Keratinocyte (primary cell): ENCODE data around the gene C3orf38. TPM values are rescaled to one million over a fixed set of nuclear protein-coding genes. Genes with fewer than 3 reads are reported as not detected.

ENCODE experiments used
- DNase-seq: peaks from one replicate; pipeline ENCODE4 v3.0.0-alpha.2; 2011; ENCODE audit warnings: low read depth, missing footprints, low spot score
- FAIRE-seq: peaks from 2 replicates; lab custom pipeline; 2011; peaks lifted over from hg19 to GRCh38; lab: Jason Lieb, UNC
- H2AFZ ChIP-seq: 2 replicates; pipeline ENCODE4 v1.6.0; 2012; ENCODE audit warnings: low read length, control low read depth, inconsistent platforms; ENCODE audit not compliant: control insufficient read depth
- H3K27ac ChIP-seq: 2 replicates; pipeline ENCODE4 v1.5.1; 2011; ENCODE audit warnings: low read length; ENCODE audit not compliant: control insufficient read depth, insufficient read depth
- H3K27me3 ChIP-seq: 3 replicates; pipeline ENCODE4 v1.6.0; 2011; ENCODE audit warnings: low read length; ENCODE audit not compliant: control insufficient read depth, insufficient read depth; ENCODE audit errors: extremely low read depth
- H3K36me3 ChIP-seq, 2 experiments: 2 replicates in 1 of 2; 3 replicates in 1 of 2; pipeline ENCODE4 v1.5.1; 2011; ENCODE audit warnings: low read length in 2 of 2, mild to moderate bottlenecking in 1 of 2; ENCODE audit not compliant: control insufficient read depth in 2 of 2, insufficient read depth in 2 of 2; ENCODE audit errors: extremely low read depth in 1 of 2
- H3K4me1 ChIP-seq: 3 replicates; pipeline ENCODE4 v1.5.1; 2011; ENCODE audit warnings: low read length; ENCODE audit not compliant: control insufficient read depth, insufficient read depth; ENCODE audit errors: extremely low read depth
- H3K4me2 ChIP-seq: 3 replicates; pipeline ENCODE4 v1.6.0; 2011; ENCODE audit warnings: low read depth, low read length; ENCODE audit not compliant: control insufficient read depth, insufficient read depth; ENCODE audit errors: extremely low read depth
- H3K4me3 ChIP-seq, 3 experiments: fragments of 200-600 bp in 1 of 3; sonication (generic) in 1 of 3; 2 replicates in 2 of 3; 3 replicates in 1 of 3; pipeline ENCODE4 v1.5.1; 2011 to 2016; ENCODE audit warnings: low read length in 3 of 3, mild to moderate bottlenecking in 3 of 3, control low read depth in 2 of 3, inconsistent platforms in 1 of 3, low read depth in 1 of 3, mixed read lengths in 1 of 3, mixed run types in 1 of 3, moderate library complexity in 1 of 3; ENCODE audit not compliant: control insufficient read depth in 2 of 3, insufficient read depth in 2 of 3; ENCODE audit errors: extremely low read depth in 1 of 3
- H3K79me2 ChIP-seq: 2 replicates; pipeline ENCODE4 v1.6.0; 2012; ENCODE audit warnings: low read length; ENCODE audit not compliant: control insufficient read depth, insufficient read depth
- H3K9ac ChIP-seq: 3 replicates; pipeline ENCODE4 v1.6.0; 2011; ENCODE audit warnings: low read length; ENCODE audit not compliant: control insufficient read depth, insufficient read depth; ENCODE audit errors: extremely low read depth
- H3K9me1 ChIP-seq: 3 replicates; pipeline ENCODE4 v1.6.0; 2011; ENCODE audit warnings: low read length; ENCODE audit not compliant: control insufficient read depth, insufficient read depth; ENCODE audit errors: extremely low read depth
- H3K9me3 ChIP-seq: 2 replicates; pipeline ENCODE4 v1.5.1; 2012; ENCODE audit warnings: low read depth, low read length; ENCODE audit not compliant: control insufficient read depth
- H4K20me1 ChIP-seq: 3 replicates; pipeline ENCODE4 v1.6.0; 2011; ENCODE audit warnings: low read length; ENCODE audit not compliant: control insufficient read depth, insufficient read depth; ENCODE audit errors: extremely low read depth
- CTCF ChIP-seq, 3 experiments: IDR thresholded peaks in 1 of 3; conservative IDR thresholded peaks in 1 of 3; optimal IDR thresholded peaks in 1 of 3; 2 replicates in 2 of 3; 3 replicates in 1 of 3; pipeline versions ENCODE3 to v1.5.1; 2011; ENCODE audit warnings: low read length in 3 of 3, mild to moderate bottlenecking in 3 of 3, moderate library complexity in 2 of 3, control low read depth in 1 of 3, inconsistent platforms in 1 of 3; ENCODE audit not compliant: insufficient read depth in 2 of 3; ENCODE audit errors: extremely low read depth in 1 of 3
- EZH2 ChIP-seq: IDR thresholded peaks from one replicate; pipeline ENCODE4 v1.6.1; 2012; ENCODE audit warnings: inconsistent platforms, mild to moderate bottlenecking, low read length, moderate library complexity
- dilution Hi-C: fragments of 300-500 bp; cut with MboI; formaldehyde crosslinking; loops from one replicate; pipeline ENCODE4 v1.7.0; 2020; ENCODE audit warnings: low sequenced_read_pairs; ENCODE audit not compliant: extremely low pct_ligation_motif_present
- polyA plus RNA-seq, 5 experiments: library from polyadenylated mRNA; depleted of rRNA in 3 of 5; stranded (reverse) in 3 of 5; stranded (forward) in 1 of 5; unstranded in 1 of 5; fragments of >200 nt; gene quantifications; 1 replicate in 1 of 5; 2 replicates in 3 of 5; 3 replicates in 1 of 5; pipeline versions ENCODE4 v1.2.1 to v1.2.3, GENCODE V29; 2011 to 2012; ENCODE audit warnings: missing spikeins in 2 of 5, low read depth in 1 of 5, low replicate concordance in 1 of 5

The C3orf38 gene
- polyA plus RNA-seq, 1 donor (not counting 4 experiments of a cell fraction or from before 2014, with no cell fraction given): 20.3 TPM

GRCh38 chr3:88203642-88204055 lies 53.9 kb downstream of the C3orf38 start:
- dilution Hi-C loops: no loop called here
- no peaks in the 10 kb centered on the region for H3K27me3 ChIP-seq
- H3K9me1 ChIP-seq: no peaks in the 10 kb centered on the region
- H3K4me2 ChIP-seq: no peak overlapping the region
- no peaks in the 10 kb centered on the region for H3K4me1 ChIP-seq
- no peak overlapping the region for H3K27ac ChIP-seq
- no peak overlapping the region for H3K9ac ChIP-seq
- TF ChIP-seq EZH2 (no peak), CTCF (optimal IDR thresholded peaks at IDR 0.05 in 1 of 3, IDR thresholded peaks at IDR 0.05 in 1 of 3, conservative IDR thresholded peaks at IDR 0.05 in 1 of 3; ENCODE audit: extremely low read depth in 1 of 3, insufficient read depth in 2 of 3, low read length in 3 of 3) (peak; percentile 74 to 95 (median 86))
- no peaks in the 10 kb centered on the region for H3K36me3 ChIP-seq
- H2AFZ ChIP-seq: no peak overlapping the region
- no peak overlapping the region for H3K4me3 ChIP-seq
- DNase-seq (no peak), FAIRE-seq (peak; percentile 74)
- H4K20me1 ChIP-seq: no peaks in the 10 kb centered on the region
- H3K9me3 ChIP-seq: no peaks in the 10 kb centered on the region
- no peaks in the 10 kb centered on the region for H3K79me2 ChIP-seq

Other genes starting within 250 kb of the C3orf38 start
- gene CGGBP1, start 91.0 kb upstream of the C3orf38 start, polyA plus RNA-seq: 25.2 to 43.3 TPM (median 43.0 TPM) in 3 replicates
- 3.5 to 8.2 TPM (median 4.1 TPM) in 3 replicates for gene ZNF654, start 90.7 kb upstream of the C3orf38 start, polyA plus RNA-seq